HTERT RPE-1 (cell line): ENCODE measurements around the gene MAPK4.

ENCODE experiments used
- in situ Hi-C: fragments of 300-500 bp; cut with MboI; formaldehyde crosslinking; loops from 4 replicates; pipeline ENCODE4 v1.14.3; 2020; ENCODE audit warnings: low sequenced_read_pairs

The MAPK4 gene

DNA sequence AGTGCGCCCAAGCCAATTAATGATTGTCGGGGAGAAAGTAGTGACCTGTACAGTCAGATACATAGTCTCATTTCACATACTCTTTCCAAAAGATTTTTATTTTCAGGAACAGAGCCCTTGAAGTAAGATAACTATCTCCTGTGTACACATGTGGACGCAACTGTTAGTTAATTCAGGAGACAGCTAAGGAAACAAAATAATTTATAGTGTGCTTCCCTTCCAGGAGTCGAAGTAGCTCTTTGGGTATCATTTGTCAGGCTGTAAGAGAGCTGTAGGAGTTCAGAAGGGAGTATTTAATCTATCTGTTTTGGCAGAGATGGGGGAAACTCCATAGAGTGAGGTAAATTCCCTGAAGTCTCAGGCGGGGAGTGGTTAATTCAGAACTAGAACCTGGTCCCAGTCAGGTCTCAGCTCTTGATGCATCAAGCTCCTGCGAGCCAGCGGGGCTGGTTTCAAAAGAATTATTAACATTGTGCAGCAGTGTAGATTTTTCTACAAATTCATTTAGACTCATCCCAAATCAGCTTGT, 63.0 kb downstream of the MAPK4 start:
- in situ Hi-C loops: no loop called here

DNA sequence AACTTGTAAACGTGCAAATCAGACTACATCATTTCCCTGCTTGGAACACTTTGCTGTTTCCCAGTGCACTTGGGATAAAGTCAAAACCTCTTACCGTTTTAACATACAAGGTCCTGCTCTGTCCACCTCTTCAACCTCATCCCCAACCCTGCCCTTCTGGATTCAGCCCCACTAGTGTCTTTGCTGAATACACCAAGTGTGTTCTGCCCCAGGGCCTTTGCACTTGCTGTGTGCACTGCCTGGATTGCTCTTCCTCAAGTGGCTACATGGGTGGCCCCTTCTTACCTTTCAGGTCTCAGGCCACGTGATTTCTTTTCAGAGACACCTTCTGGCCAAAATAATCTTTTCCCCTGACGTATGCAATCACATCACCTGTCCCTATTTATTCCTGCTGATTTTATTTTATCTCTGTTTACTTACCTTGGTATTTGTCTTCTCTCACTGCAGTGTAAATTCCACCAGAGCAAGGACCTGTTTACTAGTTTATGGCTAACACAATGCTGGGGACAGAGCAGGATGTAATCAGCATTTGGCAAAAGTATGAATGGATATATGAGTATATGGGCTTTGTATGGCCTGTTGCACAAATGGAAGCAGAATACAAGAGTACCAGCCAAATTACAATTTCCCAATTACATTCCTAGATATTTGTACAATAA, 63.9 kb downstream of the MAPK4 start:
- in situ Hi-C loops: no loop called here

DNA sequence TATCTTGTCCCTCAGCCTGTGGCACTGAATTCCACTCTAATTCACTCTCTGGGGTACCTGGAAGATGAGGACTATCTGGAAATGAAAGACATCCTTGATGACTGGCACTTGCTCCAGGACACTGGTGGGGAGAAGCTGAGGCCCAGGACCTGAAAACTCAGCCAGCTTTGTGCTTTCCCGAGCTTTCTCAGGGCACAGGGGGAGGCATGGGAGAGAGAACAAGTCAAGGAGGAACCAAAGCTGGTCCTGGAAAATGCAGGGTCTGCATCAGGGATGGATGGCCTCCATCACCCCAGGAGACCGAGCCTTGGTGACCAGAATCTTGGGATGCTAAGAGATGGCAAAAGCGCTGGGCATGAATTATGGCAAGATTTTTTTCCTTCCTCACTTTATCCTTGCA, 65.1 kb downstream of the MAPK4 start:
- in situ Hi-C loops: no loop called here

DNA sequence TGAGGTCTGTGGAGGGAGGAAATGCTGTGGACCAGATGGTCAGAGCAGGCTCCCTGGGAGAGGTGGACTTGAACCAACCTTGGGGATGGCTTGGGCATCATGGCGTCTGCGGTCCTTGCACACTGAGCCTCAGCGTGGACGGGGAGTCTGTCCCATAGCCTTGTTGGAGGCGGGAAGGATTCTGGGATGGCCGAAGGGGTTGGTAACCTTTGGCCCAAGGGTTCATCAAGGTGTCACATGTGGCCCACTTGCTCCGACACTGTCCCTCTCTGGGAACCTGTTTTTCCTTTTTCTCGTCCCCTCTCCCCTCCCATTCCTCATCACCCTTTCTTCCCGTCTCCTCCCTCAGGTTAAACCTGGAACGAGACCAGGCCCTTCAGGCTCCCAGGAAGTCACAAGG, 66.4 kb downstream of the MAPK4 start:
- in situ Hi-C loops: no loop called here

DNA sequence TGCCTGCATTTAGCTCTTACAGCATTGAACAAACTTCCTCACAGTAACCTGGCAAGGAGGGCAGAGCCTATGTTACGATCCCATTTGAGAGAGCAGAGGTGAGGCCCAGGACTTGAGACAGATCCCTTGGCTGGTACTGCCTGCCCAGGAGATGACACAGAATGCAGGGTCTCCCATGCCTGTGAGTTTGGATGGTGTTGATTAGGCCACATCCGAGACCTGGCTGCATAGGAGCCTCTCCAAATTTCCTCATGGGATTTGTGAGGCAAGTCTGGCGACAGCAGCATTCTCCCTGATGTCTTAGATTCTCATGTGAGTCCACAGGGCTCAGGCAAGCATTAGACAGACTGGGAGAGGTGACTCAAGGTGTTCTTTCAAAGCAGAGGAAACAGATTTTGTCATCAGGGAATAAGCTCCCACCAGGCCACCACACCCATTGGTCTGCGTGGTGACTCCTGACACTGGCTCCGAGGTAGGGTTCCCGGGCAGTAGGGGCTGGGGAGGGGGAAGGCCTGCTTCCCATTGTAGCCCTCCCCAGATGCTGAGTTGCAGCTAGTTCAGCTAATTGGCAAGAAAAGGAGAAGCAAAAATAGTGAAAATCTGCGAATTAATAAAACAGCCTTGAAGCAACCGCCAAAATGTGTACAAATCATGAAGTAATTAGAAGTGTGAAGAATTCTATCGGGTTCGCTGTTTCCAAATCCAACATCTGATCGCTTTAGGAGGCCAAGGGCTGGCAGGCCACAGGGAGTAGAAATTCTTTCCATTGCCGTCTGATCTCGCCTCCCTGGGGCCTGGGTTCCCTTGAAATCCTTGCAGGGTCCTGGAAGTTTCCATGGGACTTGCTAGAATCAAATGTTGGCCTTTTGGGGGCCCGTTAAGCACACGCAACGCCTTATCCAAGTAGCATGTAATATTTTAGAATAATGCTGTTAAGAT, 68.0 kb downstream of the MAPK4 start:
- in situ Hi-C loops: no loop called here

DNA sequence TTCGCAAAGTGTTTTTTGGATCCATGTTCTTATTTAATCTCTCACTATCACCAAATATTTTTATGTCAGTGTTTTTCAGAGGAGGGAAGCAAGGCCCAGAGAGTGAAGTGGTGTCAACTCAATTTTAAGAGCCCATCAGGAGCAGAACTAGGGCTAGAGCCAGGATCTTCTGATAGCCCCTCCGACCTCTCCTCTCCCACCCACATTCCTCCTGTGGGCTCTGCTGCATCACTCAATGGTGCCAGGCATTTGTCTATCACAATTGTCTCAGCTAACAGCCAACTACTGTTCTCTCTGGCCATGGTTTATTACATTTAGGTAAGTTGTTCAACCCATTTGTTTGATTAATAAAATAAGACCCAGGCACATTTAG, 68.6 kb downstream of the MAPK4 start:
- in situ Hi-C loops: no loop called here

DNA sequence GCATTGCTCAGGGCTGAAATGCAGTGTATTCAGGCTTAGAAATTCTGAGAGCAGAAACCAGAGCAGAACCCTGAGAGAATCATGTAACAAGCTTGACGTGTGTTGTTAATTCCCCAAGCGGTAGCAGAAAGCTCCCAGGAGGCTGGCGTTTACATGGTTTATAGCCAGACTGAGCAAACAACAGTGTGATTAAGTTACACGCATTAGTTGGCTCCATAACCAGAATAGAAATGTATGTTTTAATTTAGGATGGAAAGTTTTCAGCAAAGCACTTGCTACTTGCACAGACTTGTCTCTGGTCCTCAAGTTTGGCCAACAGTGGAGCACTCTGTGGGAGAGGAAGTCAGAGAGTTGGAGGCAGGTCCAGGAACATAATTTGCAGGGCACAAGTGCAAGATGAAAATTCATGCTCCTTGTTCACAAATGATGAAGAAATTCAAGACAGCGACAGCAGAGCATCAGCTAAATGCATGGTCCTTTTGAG, 69.3 kb downstream of the MAPK4 start:
- in situ Hi-C loops: no loop called here

DNA sequence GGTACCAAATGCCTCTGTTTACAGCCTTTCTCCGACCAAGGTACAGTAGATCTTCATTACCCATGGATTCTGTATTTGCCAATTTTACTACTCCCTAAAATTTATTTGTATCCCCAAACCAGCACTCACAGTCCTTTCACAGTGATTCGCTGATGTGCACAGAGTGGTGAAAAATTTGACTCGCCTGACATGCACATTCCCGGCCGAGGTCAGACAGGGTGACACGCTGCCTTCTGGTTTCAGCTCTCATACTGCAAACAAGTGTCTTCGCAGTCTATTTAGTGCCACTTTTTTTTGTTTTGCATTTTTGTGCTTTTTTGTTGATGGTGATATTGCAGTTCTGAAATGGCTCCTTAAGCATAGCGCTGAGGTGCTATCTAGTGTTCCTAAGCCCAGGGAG, 71.0 kb downstream of the MAPK4 start:
- in situ Hi-C loops: no loop called here

DNA sequence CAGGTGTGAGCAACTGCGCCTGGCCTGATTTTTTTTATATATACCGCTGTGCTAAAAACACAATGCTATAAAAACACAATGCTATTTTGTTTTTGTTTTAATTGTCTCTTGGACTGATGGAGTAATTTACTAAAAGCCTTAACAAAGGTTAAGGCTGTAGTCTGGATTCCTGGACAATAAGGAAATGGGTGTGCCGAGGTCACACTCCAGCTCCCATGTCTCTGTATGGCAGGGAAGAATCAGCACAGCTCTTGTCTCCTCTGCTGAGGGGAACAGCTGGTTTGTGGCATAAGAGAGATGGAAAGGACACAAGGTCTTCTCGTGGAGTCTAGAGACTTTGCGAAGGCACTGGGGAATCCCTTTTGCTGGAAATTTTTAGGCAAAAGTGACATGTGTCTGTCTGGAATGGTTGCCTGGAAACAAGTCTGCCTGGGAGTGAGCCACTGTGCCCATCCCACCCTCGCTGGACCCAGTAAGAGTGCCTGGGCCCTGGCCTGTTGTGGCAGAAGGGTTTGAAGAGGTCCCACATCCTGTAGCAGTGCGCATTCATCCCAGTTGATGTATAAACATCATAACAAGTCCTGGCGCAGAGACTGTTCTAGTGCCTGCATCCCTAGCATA, 73.1 kb downstream of the MAPK4 start:
- in situ Hi-C loops: no loop called here

DNA sequence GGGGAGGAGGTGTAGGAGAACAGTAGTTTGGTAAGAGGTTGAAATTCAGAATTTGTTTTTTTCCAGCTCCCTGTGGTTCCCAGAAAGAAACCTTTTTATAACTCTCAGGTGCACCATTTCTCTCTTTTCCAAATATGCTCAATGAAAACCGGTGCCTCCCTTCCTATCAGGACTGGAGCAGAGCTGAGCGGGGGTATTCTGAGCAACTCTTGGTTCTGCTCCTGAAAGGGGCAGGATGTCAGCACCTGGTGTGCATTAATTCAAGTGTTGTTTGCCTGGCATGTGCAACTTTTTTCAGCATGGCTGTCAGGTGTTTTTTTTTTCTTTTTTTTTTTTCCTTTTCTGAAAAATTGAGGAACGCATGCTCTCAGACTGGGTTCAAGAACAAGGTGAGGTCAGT, 74.1 kb downstream of the MAPK4 start:
- in situ Hi-C loops: no loop called here

DNA sequence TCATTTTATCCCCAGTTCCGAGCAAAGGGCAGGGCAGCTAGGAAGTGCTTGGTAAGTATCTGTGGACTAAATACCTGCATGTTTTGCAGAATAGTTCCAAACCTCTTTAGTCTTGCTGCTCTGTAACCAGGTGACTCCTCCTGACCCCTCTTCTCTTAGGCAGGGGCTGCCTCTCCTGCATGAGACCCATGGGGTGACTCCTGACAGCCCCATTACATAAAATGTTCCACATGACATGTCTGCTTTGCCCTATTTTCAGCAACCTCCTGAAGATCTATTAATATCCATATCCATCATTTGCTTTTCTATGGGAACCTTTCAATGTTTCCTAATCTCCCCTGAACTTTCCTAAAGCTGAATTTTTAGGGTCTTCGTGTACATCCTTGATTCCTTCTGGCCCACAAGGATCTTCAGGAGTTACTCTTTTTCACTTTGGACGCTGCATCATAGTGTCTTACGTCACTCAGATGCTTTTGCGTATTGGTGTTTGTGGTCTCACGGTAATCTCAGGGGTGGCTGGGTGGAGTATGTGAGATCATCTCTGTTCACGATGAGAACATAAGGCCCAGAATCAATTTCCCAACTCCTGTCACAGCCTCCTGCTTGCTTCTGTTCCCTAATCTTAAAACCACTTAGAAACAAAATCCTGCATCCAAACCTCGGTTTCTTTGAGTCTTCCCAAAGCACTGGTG, 76.6 kb downstream of the MAPK4 start:
- in situ Hi-C loops: no loop called here

DNA sequence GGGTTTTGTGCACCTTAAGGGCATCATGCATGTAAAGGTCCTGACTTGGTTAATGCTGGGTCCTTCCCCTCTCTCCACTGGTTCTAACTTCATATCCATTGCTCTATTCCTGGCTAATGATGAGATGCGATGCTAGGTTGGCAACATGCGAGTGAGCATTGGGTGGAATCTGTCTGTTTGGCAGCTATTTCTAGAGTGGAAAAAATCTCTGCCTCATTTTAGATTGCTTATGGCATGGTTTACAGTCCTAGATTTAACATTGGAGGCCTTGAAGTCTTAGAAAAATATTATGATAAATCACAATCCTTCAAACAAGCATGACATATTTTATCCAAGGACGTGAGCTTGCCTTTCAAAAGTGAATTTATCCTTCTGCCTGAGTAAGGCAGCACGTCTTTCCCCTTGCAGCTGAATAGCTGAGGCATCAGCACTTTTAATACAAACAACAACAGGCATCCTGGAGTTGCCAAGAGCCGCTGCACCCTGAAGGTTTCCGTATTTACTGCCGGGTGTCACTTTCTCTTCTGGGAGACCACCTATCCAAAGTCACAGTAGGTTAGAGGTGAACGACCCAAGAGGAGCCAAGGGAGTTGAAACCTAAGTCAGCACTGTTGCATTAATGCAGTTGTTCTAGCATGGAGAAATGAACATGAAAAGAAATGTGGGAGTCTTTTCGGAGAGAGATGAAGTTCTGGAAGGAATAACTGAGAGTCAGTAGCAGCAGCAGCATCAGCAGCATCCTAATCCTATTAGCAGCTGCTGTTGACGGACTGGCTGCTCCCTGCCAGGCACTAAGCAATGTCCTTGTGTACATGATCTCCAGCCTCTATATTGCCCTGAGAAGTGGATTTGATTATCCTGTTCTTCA, 78.4 kb downstream of the MAPK4 start:
- in situ Hi-C loops: no loop called here

DNA sequence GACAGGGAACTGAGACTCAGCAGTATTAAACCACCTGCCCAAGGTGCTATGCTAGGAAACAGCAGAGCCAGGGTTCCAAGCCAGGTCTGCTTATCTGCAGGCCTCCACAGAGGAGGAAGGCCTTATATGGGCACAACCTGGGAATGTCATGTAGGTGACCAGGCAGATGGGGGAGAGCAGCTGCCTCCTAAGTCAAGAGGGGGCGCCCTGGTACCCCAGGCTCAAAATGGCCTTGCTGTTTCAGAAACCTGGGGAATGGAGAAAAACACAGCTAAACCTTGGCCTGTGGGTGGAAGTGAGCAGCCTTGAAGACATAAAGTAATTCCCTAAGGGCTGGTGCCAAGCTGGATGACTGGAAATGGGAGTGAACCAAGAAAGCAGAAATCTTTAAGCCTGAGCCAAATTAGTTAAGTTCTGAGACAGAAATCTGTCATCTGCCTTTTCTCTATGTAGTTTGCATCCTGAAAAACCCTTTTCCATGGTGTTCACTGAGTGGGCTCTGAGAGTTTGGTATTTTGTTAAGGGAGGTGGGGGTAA, 79.1 kb downstream of the MAPK4 start:
- in situ Hi-C loops: no loop called here

DNA sequence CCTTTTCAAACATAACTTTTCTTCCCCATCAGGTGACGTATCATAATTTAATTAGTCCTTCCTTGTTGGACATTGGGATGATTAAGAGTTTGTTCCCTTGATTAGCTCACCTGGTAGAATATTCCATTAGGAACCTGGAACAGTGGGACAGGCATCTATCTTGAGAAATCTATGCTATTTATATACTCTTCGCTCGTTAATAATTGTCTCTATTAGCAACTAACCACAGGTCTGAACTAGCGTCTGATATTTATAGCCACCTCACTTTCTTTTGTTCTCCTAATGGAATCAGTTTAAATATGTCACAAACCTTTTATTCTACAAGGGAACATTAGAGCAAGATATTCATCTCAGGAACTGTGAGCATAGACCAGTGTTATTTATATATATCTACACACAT, 79.8 kb downstream of the MAPK4 start:
- in situ Hi-C loops: no loop called here

DNA sequence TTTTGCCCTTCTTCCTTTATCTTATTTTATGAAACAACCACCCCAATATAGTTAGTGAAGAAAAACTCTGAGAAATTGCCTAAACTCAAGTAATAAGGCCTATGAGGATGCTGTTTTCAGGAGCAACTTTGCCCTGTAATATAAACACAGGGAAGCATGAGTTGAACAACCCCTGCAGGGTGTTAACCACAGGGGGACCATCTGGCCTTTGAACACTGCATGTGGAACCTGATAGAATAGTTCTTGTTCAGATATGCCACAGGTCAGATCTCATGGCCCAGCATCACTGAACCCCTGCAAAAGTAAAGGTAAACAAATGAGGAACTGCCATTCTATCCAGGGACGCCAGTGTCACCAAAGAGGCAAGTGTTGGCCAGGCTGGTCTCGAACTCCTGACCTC, 82.6 kb downstream of the MAPK4 start:
- in situ Hi-C loops: no loop called here

DNA sequence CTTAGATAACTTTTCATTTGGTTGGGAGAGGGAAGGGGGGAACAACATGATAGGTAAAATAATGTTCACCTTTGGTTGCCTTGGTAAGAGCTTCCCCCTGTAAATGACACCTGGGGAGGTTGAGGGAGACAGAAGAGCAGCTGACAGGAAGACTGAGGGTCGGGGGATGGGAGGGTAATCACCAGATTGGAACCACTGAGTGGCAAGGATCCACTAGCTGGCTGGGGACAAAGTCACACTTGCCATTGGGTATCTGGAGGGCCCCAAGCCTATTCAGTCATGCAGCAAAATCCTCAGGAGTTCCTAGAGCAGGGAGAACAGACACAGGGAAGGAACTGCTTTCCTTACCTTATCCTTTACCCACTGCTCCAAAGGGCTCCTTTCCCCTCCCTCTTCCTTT, 84.3 kb downstream of the MAPK4 start:
- in situ Hi-C loops: no loop called here

DNA sequence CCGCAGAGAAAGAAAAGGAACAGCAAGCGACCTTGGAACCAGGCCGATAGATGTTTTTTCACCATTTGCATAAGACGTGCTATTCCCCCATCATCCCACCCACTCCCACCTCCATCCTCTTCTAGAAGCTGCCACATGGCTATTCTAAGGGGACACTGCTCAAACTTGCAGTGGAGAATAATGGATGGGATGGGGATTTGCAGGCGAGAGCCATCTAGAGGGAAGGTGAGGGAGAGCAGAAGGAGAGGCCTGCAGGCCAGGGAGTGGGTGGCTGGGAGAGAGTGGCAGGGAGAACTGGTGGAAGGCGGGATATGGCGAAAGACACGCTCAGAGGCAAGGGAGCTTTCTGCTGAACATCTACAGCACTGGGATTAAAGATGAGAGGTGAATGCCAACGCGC, 84.9 kb downstream of the MAPK4 start:
- in situ Hi-C loops: no loop called here

DNA sequence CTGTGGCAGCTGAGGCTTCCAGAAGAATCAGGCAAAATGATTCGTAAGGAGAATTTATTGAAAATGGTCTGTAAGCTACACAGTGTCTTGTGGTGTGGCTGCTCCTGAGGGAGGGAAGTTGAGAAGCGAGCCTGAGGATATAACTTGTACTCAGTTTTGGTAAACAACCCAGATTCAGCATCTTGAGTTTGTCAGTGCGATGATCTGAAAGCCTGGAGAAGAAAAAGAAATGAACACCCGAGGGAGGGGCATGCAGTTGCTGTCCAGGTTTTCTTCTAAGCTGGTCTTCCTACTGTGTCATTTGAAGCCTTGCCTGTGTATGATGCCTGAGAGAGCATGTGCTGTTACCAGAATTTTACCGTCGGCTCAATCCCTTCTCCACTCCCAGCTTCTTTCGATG, 87.3 kb downstream of the MAPK4 start:
- in situ Hi-C loops: no loop called here

DNA sequence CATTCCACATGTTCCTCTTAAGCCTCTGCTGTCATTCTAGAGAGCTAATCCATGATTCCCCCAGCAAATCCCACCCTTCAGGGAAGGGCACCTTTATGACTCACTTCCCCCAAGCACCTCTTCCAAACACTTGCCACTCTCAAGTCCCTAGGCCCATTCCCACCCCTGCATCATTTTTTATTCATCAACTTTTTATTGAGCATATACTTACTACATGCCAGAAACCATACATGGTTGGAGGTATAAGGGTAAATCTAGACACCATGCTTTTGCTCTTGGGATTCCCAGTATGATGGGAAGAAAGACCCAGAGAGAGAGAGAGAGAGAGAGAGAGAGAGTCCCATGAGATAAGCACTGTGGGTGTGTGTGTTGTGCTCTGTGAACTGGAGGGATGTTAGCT, 87.9 kb downstream of the MAPK4 start:
- in situ Hi-C loops: no loop called here

DNA sequence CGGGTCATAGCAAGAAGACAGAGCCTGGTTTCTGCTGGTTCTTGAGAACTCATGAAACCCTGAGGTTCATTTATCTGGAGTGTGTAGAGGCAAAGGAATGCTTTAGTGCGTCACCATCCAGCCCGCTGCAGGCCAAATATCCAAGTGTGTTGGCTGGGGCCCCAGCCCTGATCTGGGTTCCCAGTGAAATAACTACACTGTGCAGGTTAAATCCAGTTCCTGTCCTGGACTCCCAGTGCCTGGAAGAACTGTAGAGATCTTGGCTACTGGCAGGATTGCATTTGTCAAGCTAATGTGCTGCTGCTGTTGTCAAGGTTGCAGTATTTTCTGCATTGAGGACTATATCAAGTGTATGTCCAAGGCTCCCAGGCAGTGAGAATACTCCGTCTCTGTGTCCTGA, 89.9 kb downstream of the MAPK4 start:
- in situ Hi-C loops: no loop called here
